GOT3 (cell line): Measurements from ENCODE around the gene NAA10.

Experiments used
- DNase-seq: peaks from one replicate; lab custom pipeline; 2025; ENCODE audit warnings: mixed read lengths; lab: John Stamatoyannopoulos, UW

The NAA10 gene

DNA sequence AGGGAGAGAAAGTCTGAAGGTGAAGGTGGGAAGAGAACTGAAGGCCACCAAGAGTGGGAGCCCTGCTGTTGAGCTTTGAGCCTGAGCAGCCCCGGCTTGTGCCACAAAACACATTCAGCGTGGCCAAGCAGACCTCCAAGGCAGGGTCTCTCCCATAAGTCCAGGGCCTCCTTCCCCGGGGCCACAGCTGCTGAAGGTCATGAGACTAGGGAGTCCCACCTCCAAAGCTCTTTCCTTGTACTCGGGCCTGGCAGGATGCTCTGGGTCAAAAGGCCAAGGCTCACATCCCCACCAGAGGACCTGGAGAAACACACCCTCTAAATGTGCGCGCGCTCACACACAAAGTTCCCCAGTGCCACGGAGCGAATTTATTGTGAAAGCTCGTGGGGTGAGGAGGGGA lies 5.3 kb downstream of the NAA10 start:
- no peak for DNase-seq

DNA sequence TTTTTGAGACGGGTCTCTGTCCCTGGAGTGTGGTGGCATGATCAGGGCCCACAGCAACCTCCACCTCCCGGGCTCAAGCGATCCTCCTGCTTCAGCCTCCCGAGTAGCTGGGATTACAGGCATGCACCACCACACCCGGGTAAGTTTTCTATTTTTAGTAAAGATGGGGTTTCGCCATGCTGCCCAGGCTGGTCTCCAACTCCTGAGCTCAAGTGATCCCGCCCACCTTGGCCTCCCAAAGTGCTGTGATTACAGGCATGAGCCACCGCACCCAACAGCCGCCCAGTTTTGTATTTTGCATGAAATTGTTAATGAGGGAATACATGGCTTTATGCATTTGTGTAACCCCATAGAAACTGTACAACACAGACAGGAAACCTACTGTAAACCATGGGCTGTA lies 6.0 kb downstream of the NAA10 start:
- no peak for DNase-seq

DNA sequence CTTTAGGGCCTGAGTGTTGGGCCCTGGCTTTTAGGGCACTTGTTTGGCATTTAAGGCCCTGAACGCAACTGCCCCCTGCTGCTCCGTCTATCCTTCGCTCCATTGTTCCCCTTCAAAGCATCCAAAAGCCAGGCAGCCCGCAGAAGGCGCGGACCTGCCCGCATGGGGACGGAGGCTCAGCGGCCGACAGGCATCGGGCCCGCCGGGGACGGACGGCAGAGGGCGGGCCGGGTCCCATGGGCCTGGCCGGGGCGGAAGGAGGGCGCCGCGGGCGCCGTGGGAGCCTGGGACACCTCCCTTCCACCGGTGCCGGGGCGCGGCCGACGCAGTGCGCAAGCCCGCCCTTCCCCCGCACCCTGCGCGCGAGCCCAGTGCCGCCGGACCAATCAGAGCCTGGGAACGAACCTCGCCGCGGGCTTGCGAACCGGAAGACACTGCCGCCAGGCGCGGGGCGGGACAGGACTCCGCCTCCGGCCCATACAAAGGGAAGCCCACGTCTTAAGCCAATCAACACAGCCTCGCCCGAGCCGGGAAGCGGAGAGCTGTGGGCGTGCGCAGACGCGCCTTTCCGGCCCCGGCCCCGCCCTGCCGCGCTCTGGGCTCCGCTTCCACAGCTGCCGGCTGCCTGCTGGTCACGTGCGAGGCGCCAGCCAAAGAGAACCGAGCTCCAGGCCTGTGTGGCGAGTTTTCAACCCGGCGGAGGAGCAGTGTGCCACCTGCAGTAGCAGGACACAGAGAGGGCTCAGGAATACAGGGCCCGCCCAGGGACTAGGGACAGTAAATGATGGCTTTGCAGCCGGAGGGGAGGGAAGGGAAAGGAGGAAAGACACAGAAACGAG lies 6.7 kb downstream of the NAA10 start:
- peak; percentile 84 for DNase-seq

DNA sequence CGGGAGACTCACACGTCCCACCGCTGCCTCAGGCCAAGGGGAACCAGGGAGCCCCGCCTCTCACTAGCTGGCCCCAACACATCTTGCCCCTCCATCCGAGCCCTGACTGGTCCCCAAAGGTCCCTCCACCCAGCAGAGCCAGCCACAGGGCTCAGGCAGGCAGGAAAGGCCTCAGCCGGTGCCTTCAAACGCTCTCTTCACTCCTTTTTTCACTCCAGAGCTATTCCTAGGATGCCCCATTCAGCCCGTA lies 7.2 kb downstream of the NAA10 start:
- no peak for DNase-seq

DNA sequence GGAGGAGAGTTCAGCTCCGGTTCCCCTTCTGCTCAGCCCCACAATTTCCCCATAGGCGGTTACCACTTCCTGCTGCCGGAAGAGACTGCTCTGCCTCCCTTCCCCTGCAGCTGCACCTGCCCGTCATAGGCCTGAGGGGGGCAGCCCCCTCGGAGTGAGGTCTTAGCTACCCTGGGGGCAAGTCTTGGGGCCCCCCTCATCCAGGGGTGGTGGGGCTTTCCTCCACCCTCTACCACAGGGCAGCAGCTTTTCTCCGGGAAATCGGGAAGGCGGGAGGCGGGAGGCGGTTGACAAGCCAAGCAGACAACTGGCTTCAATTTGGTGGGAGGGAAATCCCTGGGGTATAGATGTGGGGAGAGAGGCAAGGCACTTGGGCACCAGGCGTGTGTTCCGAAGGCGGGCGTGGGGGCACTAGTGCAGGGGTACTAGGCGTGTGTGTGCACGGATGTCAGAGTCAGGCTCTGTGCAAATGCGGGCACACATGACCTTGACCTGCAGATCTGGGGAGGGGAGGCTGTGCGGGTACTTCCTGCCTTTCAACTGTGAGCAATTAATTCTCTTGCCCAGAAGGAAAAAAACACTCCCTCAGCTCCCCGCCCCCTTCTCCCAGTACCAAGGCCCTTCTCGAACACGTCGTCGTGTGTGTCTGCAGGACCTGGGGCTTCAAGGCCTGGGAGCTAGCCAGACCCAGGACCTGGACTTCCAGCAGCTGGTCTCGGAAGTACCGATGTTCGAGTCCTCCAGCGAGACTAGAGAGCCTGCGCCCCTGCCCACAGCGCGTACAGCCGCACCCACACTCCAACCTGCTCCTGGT lies 7.8 kb downstream of the NAA10 start:
- no peak for DNase-seq

DNA sequence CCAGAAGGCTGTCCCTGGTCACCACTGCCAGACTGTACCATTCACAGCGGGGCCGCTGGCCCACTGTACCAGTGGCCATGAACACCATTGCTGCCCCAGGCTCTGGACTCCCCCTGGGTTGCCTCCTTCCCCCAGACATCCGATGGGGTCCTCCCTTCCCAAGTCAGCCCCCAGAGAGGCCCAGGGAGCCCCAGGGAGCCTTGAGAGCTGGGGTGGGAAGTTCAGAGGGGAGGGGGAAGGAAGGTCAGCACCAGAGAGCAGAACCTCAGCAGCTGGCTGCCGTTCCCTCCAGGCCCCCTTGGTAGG lies 8.3 kb downstream of the NAA10 start:
- DNase-seq: no peak

DNA sequence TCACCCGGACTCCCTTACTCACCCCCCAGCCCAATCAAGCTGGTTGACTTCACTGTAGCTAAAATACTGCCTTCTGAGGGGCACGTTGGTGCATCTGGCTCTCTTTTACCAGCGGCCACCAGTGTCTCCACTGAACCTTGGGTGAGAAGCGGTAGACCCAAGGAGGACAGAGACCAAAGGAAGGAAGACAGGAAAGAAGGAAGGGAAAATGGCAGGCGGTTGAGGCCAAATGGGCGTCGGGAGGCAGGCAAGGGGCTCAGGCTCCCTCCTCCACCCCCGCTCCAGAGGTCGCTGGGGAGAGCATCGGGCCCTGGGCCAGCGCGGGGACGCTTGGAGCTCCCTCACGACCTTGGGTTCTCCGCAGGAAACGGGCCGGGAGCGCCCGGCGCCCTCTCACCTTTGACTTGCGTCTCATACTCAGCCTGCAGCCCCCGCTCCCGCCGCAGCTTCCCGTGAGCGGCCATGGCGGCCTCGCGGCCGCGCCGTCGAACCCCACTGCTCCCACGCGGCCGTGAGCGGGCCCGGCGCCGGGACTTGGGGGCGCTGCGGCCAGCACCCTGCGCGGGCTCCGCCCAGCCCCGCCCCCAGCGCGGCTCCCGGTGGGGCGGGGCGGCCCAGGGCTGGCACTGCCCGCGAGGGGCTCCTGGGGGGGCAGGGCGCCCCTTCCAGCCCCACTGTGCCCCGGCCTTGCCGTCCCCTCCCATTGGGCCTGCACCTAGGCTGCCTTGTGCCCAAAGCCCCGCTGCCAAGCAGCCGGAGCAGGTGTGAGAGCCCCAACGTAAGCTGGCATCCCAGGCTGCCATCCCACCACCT lies 8.9 kb downstream of the NAA10 start, which contains the start of gene ARHGAP4:
Gene ARHGAP4 (minus strand): TSS at position 526 of the 813 bp plus-strand sequence. CDS start 62 bp downstream, at position 464.
- DNase-seq: no peak

DNA sequence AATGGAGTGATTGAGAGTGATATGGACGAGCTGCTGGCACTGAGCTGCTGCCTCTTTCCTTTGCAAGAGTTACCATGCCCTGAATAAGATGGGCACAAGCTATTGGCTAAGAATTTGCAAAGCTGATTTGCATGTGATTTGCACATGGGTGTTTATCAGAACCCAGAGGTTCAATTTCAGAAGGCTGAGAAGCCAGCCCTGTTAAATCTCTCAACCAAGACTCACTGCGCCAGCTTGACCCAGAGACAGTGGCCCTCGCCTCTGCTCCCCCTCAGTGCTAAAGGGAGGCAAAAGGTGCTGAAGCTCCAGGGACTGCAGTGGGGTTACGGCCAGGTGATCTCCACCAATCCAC lies 9.5 kb downstream of the NAA10 start:
- no peak for DNase-seq

DNA sequence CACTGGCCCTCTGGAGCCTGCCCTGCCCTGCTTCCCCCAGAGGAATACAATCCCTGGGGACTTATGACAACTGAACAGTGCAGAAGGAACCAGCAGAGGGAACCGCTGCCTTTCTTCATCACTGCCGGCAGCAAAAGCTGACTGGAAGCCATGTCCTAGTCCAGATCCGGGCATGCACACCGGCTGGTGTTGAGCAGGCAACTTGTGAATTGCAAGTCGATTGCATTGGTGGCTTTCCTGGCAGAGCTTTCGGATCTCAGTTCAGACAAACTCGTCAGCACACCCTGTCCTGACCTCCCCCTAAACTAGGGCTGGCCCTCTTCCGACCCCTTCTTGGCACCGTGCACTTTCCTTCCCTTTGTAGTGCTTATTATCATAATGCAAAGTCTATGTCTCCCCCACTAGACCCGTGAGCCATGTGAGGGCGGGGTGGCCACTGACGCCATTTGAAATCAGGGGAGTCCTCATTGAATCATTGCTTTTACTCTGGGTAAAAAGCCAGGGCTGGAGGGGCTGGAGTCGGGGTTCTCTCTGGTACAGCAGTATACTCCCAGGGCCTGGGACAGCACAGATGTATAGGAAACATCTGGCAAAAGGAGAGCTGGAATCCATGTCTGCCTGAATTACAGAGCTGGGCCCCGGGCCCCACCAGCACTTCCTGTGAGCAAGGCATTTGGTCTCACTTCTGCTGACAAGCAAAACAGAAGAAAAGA lies 10.5 kb downstream of the NAA10 start:
- no peak for DNase-seq

DNA sequence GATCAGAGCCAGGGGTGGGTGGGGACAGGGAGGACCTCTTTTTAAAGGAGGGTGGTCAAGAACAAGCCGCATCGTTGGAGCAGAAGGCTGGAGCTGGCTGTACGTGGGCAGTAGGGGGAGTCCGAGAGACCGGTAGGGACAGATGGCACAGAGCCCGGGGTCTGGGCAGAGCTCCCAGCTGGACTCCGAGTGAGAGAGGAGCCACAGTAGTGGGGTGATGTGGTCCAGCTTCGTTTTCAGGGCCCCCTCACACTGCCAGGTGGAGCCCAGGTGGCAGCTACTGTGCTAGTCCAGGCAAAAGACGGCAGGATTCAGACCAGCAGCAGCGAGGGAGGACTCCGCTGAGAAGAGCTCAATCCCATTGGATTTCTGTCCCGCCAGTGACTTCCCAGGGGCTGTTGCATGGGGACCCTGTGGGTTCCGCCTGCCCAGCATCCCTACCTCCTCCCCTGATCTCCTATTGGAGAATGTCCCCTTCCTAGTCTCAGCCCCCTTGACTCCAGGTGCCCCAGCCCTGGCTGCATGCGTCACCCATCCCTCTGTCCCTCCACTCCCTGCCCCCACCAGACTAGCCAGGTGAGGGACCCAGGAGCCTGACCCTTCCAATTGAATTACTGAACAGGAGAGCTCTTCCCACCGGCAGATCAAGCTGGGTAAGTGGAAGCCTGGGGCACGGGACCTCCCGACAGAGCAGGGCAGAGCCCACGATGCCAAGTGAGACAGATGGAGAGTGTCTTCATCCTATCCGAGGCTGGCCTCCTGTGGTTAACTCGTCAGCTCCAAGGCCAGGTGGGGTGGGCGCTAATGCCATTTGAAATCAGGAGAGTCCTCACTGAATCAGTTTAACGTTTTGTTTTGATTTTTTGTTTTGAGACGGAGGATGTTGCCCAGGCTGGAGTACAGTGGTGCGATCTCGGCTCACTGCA lies 11.6 kb downstream of the NAA10 start:
- DNase-seq: no peak

DNA sequence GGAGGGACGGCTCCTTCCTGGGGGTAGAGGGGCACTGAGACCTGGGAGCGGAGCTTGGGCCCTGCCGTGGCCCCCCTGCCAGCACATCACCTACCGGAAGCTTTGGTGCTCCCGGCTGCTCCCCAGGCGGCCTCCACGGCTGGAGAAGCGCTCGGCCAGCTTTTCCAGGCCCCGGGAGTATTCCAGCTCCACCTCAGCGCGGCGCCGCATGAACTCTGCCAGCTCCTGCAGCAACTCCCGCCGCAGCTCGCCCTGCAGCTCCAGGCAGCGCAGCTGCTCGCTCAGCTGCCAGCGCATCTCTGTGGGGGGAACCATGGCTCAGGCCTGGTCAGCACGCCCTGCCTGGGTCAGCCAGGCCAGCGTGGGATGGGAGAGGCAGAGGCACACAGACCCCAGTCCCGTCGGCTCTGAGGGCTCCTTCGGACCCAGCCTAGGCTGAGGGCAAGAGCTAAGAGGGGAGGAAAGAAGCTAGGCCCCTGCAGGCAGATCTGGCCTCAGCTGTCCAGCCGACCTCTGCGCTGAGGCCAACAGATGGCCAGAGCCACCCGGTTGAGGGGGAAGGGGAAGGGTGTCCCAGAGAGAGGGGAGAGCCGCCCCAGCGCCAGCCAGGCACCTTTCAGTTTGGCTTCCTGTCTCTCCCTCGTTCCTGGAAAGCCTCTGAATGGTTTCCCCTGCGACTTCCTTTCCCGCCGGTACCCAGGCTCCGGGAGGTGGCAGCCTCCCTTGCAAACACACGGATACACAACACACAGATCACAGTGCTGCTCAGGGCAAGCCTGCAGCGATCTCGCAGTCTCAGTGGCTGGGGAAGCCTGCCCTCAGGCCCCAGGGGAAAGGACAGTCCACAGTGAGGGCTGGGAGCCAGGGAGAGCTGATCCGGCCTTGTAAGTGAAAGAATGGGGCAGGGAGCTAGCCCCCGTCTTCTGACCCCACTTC lies 13.1 kb downstream of the NAA10 start:
- no peak for DNase-seq

DNA sequence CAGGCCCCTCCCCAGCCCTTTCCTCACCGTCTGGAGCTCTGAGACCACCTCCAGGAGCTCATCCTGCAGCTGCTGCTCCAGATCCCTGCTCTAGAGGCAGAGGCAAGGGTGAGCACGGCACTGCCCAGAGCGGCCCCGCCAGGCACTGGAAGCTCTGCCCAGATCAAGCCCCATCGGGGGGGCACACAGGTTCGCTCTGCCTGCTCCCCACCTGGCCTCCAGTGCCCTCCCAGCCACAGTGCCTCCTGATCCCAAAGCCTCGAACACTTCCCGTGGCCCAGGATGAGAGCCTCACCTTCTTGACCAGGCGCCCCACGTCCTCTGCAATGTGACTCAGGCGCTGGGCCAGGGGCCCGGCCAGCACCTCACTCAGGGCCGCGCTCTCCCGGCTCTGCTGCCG lies 13.8 kb downstream of the NAA10 start:
- DNase-seq: no peak

DNA sequence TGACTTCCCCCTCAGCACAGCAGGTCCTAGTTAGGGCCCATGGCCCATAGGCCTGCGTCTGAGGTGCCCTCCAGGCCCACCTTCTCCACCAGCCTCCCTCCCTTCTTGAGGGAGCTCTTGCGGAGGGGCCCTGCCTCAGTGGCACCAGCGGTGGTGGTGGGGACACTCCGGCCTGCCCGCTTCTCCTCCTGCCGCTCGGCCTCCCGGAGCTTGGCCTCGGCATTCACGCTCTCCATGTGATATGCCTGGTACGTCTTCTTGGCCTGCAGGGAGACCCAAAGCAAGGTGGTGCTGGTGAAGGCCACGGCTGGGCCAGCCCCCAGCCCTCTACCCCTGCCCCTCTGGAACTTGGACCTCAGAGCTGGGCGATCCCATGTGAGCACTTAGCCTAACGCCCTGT lies 14.3 kb downstream of the NAA10 start:
- no peak for DNase-seq

DNA sequence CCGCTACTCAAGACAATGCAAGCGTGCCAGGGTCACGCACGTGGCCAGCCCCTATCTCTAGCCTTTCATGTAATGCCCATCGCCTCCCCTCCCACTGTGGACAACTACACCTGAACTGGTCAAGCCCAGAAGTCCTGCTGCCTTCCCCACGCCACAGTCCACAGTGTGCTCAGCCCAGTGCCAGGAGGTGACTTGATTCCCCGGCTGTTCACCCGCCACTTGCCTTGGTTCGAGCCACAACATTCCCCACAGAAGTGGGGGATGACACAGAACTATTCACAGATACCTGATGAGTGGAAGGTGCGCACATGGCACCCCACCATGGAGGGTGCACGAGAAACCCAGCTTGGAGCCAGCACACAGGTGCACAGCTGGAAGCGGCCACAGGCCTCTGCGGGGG lies 15.6 kb downstream of the NAA10 start:
- DNase-seq: no peak

DNA sequence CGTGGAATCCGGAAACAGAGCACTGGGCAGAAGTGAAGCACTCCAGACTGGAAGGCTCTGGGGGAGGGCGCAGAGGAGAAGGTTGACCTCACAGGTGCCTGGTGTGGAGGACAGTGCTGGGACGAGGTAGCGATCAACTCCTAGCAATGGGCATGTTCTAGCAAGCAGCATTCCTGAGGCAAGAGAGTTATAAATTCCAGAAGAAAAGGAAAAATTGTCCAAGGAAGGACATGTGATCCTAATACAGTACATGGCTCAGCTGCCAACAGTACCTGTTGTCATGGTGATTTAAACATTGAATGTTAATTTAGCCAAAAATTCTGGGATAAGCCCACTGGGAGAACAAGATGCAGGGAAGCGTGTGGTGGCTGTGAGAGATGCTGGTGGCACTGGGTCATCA lies 17.0 kb downstream of the NAA10 start:
- DNase-seq: no peak

DNA sequence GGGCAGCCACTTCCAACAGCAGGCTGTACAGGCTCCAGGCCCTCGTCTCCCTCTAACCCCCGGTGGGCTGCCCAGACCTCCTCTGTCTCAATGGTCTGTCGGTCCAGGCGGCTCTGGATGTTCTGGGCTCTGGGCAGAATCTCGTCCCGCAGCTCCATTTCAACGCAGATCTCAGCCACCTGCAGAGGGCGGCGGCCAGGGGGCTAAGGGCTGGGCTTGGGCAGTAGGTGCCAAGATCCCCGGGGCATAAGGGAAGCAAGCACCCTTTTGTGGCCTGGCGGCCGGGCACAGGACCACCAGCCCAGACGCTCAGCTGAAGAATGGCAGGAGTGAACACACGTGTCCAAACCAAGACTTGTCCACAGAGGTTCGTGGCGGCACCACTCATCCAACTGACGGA lies 21.1 kb downstream of the NAA10 start:
- DNase-seq: no peak

DNA sequence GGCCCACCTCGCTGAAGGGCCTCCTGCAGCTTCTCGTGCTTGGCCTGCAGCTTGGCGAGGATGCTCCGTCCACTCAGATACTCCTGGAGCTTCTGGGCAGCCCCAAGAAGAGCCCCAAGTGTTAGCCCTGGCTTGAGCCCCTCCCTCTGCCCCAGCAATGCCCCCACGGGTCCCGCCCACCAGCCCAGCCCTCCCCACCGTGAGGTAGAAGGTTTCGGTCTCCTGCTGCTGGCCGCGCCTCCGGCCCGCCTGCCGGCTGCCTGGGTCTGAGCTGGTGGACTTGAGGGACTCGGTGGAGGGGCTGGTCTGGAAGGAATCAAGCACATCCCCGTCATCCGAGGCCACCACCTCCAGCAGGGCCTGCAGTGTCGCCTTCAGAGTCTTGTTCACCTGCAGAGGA lies 21.6 kb downstream of the NAA10 start:
- no peak for DNase-seq

DNA sequence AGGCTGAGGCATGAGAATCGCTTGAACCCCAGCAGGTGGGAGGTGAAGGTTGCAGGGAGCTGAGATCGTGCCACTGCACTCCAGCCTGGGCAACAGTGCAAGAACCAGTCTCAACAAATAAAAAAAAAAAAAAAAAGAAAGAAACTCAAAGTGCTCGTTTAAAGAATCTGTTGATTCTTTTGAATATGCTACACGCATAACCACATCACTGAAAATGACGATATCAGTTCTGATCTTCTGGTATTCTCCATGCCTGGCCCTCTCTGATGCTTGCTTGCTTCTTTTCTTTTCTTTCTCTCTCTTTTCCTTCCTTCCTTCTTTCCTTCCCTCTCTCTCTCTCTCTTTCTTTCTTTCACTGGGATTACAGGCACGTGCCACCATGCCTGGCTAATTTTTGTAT lies 23.0 kb downstream of the NAA10 start:
- no peak for DNase-seq

DNA sequence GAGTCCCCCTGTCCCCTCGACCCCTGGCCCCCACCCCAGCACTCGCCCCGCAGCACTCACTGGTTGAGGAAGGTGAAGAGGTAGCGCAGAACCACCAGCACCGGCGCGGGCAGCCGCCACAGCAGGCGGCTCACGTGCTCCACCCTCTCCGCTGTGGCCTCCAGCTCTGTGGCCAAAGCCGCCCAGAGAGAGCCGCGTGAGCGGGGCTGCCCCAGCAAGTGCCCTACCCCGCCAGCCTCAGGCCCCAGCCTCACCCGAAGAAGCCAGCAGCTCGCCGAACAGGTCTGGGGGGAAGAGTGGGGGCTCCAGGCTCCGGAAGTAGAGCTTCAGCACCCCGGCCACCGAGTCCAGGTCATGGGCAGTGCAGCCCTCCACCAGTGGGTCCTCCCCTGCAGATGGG lies 24.4 kb downstream of the NAA10 start:
- no peak for DNase-seq

DNA sequence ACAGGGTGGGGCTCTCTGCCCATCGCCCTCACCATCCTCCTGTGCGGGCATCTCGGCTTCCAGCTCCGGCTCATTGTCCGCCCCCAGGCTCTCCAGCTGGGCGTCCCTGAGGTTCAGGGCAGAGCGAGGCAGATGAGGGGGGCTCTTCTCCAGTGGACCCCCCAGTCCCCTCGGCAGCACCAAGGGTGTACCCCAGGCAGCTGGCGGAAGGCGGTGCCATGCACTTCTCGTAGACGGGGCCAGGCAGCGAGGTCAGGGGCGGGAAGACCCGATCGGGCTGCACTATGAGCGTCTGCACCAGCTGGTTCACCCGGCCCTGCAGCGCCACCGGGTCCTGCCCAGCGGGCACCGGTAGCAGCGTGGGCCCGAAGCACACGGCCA lies 24.9 kb downstream of the NAA10 start:
- no peak for DNase-seq
